H54 (cell line): ENCODE data around the gene PCNT.

Source experiments
- DNase-seq: peaks from one replicate; pipeline ENCODE4 v3.0.0; 2011; ENCODE audit warnings: low spot score, mixed read lengths; ENCODE audit not compliant: insufficient read length
- FAIRE-seq: peaks from 3 replicates; lab custom pipeline; 2011; peaks lifted over from hg19 to GRCh38; lab: Jason Lieb, UNC
- POLR2A ChIP-seq: IDR thresholded peaks from 2 replicates; pipeline ENCODE4 v1.6.1; 2011; ENCODE audit warnings: low read depth, mild to moderate bottlenecking, low read length

PCNT gene

GRCh38 chr21:46381541-46381940, 57.6 kb downstream of the PCNT start:
- FAIRE-seq (no peak), DNase-seq (no peak)
- no peak for TF ChIP-seq POLR2A

- FAIRE-seq, result no peak
- DNase-seq, result no peak
- no peak for TF ChIP-seq POLR2A
Observed at GRCh38 chr21:46384556-46384955, 60.6 kb downstream of the PCNT start.

- FAIRE-seq (no peak), DNase-seq (no peak)
- no peak for TF ChIP-seq POLR2A
Observed at GRCh38 chr21:46385846-46386733, 62.1 kb downstream of the PCNT start.

- no peak for DNase-seq
- FAIRE-seq, result no peak
- no peak for TF ChIP-seq POLR2A
Observed at GRCh38 chr21:46386734-46387088, 62.8 kb downstream of the PCNT start.

GRCh38 chr21:46388206-46388880, 64.4 kb downstream of the PCNT start:
- no peak for TF ChIP-seq POLR2A
- no peak for FAIRE-seq
- DNase-seq, result no peak

GRCh38 chr21:46388896-46389295, 64.9 kb downstream of the PCNT start:
- TF ChIP-seq POLR2A, result no peak
- FAIRE-seq, result no peak
- DNase-seq, result no peak

GRCh38 chr21:46390603-46391545, 66.9 kb downstream of the PCNT start:
- no peak for TF ChIP-seq POLR2A
- FAIRE-seq, result no peak
- DNase-seq, result no peak

GRCh38 chr21:46391773-46392172, 67.8 kb downstream of the PCNT start:
- no peak for TF ChIP-seq POLR2A
- FAIRE-seq, result no peak
- DNase-seq, result no peak

GRCh38 chr21:46392921-46393320, 69.0 kb downstream of the PCNT start:
- no peak for TF ChIP-seq POLR2A
- DNase-seq (no peak), FAIRE-seq (no peak)

GRCh38 chr21:46393451-46393940, 69.5 kb downstream of the PCNT start:
- no peak for TF ChIP-seq POLR2A
- DNase-seq, result no peak
- no peak for FAIRE-seq

GRCh38 chr21:46393941-46394594, 70.1 kb downstream of the PCNT start:
- FAIRE-seq, result no peak

GRCh38 chr21:46394595-46395104, 70.7 kb downstream of the PCNT start:
- FAIRE-seq, result no peak
- no peak for DNase-seq
- TF ChIP-seq POLR2A, result no peak

More at GRCh38 chr21:46393941-46394594, 70.1 kb downstream of the PCNT start:
- DNase-seq, result no peak
- no peak for TF ChIP-seq POLR2A
